Stimulated activated CD8-positive, alpha-beta memory T cell treated with anti-CD3 and anti-CD28 coated beads, Interleukin-12 subunit alpha, Interleukin-12 subunit beta, amount 100 ng/mL, for 4 hours (primary cell): ENCODE results near the gene C10orf143.
"Not testable (repeated sequence)": the region's sequence is repeated elsewhere in the genome, so short reads cannot be mapped to it uniquely, and the experiment has no call there.

Experiments used
- DNase-seq: peaks from one replicate; pipeline ENCODE4 v3.0.0-alpha.2; 2020; ENCODE audit warnings: low read depth

The C10orf143 gene

GRCh38 chr10:130110246-130111112 lies at the start of gene C10orf143:
TSS of gene C10orf143 (minus strand) at chr10:130110830. CDS start at chr10:130110772, 58 bp downstream.
- peak; percentile 98 for DNase-seq

- no peak for DNase-seq
Observed at GRCh38 chr10:130159192-130159794, 48.7 kb upstream of the C10orf143 start.

GRCh38 chr10:130146042-130146441 lies 35.4 kb upstream of the C10orf143 start:
- DNase-seq: no peak

- DNase-seq: no peak
Observed at GRCh38 chr10:130141878-130142277, 31.2 kb upstream of the C10orf143 start.

- no peak for DNase-seq
Observed at GRCh38 chr10:130141460-130141859, 30.8 kb upstream of the C10orf143 start.

- DNase-seq: no peak
Observed at GRCh38 chr10:130141038-130141437, 30.4 kb upstream of the C10orf143 start.

GRCh38 chr10:130140425-130140824 lies 29.8 kb upstream of the C10orf143 start:
- no peak for DNase-seq

GRCh38 chr10:130138479-130138866 lies 27.8 kb upstream of the C10orf143 start:
- DNase-seq: no peak

- no peak for DNase-seq
Observed at GRCh38 chr10:130137659-130138478, 27.2 kb upstream of the C10orf143 start.

GRCh38 chr10:130137090-130137448 lies 26.4 kb upstream of the C10orf143 start:
- DNase-seq: no peak

- peak; percentile 86 for DNase-seq
Observed at GRCh38 chr10:130136226-130137089, 25.8 kb upstream of the C10orf143 start, which contains the start of gene GLRX3. TSS of gene GLRX3 (plus strand) at chr10:130136391. CDS start at chr10:130136421, 30 bp downstream.

- no peak for DNase-seq
Observed at GRCh38 chr10:130135676-130136225, 25.1 kb upstream of the C10orf143 start.

- DNase-seq: no peak
Observed at GRCh38 chr10:130128922-130129321, 18.3 kb upstream of the C10orf143 start.

- DNase-seq: no peak
Observed at GRCh38 chr10:130128062-130128781, 17.6 kb upstream of the C10orf143 start.

- no peak for DNase-seq
Observed at GRCh38 chr10:130127364-130128061, 16.9 kb upstream of the C10orf143 start.

- DNase-seq: no peak
Observed at GRCh38 chr10:130121486-130122079, 11.0 kb upstream of the C10orf143 start.

- DNase-seq: not testable (repeated sequence)
Observed at GRCh38 chr10:130117535-130117934, 6.9 kb upstream of the C10orf143 start.

GRCh38 chr10:130116942-130117341 lies 6.3 kb upstream of the C10orf143 start:
- not testable (repeated sequence) for DNase-seq

- DNase-seq: no peak
Observed at GRCh38 chr10:130112821-130113220, 2.2 kb upstream of the C10orf143 start.

- no peak for DNase-seq
Observed at GRCh38 chr10:130111852-130112180, 1.2 kb upstream of the C10orf143 start.
